EH (cell line): Measurements from ENCODE around the gene SNPH.
A peak's percentile ranks its signal among the peaks of the same experiment; 100 is the strongest.

Experiments used
- DNase-seq: peaks from one replicate; pipeline ENCODE4 v3.0.0-alpha.2; 2015; ENCODE audit warnings: low read depth

The SNPH gene

GRCh38 chr20:1307571-1307971, 41.5 kb downstream of the SNPH start:
- DNase-seq: no peak

GRCh38 chr20:1308067-1308701, 42.1 kb downstream of the SNPH start:
- no peak for DNase-seq

- DNase-seq: no peak
Observed at GRCh38 chr20:1308702-1309095, 42.6 kb downstream of the SNPH start.

GRCh38 chr20:1309439-1309847, 43.3 kb downstream of the SNPH start:
- no peak for DNase-seq

GRCh38 chr20:1310071-1310470, 44.0 kb downstream of the SNPH start:
- DNase-seq: no peak

GRCh38 chr20:1310506-1311190, 44.6 kb downstream of the SNPH start:
- no peak for DNase-seq

- DNase-seq: no peak
Observed at GRCh38 chr20:1312308-1312707, 46.2 kb downstream of the SNPH start.

- no peak for DNase-seq
Observed at GRCh38 chr20:1312904-1313235, 46.8 kb downstream of the SNPH start.

- DNase-seq: peak; percentile 73
Observed at GRCh38 chr20:1313236-1313964, 47.3 kb downstream of the SNPH start.

- no peak for DNase-seq
Observed at GRCh38 chr20:1315804-1316203, 49.7 kb downstream of the SNPH start.

- no peak for DNase-seq
Observed at GRCh38 chr20:1317545-1318255, 51.6 kb downstream of the SNPH start.

GRCh38 chr20:1319051-1319450, 53.0 kb downstream of the SNPH start:
- DNase-seq: no peak

- DNase-seq: no peak
Observed at GRCh38 chr20:1319462-1319861, 53.4 kb downstream of the SNPH start.

- DNase-seq: no peak
Observed at GRCh38 chr20:1320016-1320415, 53.9 kb downstream of the SNPH start.

GRCh38 chr20:1320902-1321653, 55.0 kb downstream of the SNPH start:
- no peak for DNase-seq

- no peak for DNase-seq
Observed at GRCh38 chr20:1321654-1321939, 55.5 kb downstream of the SNPH start.

GRCh38 chr20:1322511-1323245, 56.6 kb downstream of the SNPH start:
- peak; percentile 94 for DNase-seq

GRCh38 chr20:1323256-1323655, 57.2 kb downstream of the SNPH start:
- DNase-seq: peak; percentile 16

GRCh38 chr20:1323830-1324597, 57.9 kb downstream of the SNPH start:
- DNase-seq: no peak

GRCh38 chr20:1324598-1325172, 58.6 kb downstream of the SNPH start:
- DNase-seq: peak; percentile 72
